HG03108 (cell line): Measurements from ENCODE around the gene SAFB.
"Not testable (repeated sequence)": the region's sequence is repeated elsewhere in the genome, so short reads cannot be mapped to it uniquely, and the experiment has no call there.

Source experiments
- ATAC-seq: cut with Tn5 transposase; IDR thresholded peaks from one replicate; pipeline ENCODE4 v1.9.1; 2021; ENCODE audit warnings: moderate library complexity; ENCODE audit not compliant: unreplicated experiment

The SAFB gene

GRCh38 chr19:5594521-5594950 is 28.3 kb upstream of the SAFB start:
- no peak for ATAC-seq

DNA sequence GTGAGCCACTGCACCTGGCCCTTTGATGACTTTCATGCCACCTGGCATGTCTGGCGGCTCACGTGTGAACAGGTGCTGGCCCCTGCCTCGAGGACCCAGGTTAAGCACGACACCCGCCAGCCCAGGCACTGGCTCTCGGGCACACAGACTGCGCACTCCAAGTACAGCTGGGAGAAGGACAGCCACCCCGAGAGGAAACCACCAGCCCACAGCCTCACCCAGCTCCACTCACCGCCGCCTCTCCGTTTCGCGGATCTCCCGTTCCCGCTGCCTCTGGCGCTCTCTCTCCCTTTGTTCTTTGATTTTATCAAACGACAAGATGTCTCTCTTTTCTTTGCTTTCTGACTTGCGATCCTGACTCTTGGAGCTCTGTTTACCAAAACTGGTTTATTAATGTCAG is 27.8 kb upstream of the SAFB start:
- no peak for ATAC-seq

DNA sequence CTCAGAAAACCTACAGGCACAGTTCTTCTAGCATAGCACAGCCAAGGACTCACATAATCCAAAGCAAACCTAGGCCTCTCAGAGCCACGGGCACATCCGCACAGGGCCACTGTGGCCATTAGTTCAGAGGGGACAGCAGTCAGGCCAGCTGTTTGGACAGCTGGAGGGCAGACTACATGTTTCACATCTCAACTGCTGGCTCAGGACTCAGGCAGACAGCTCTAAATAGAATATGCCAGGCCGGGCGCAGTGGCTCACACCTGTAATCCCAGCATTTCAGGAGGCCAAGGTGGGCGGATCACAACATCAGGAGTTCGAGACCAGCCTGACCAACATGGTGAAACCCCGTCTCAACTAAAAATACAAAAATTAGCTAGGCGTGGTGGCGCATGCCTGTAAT is 27.1 kb upstream of the SAFB start:
- ATAC-seq, result no peak

GRCh38 chr19:5600797-5601196 is 22.1 kb upstream of the SAFB start:
- no peak for ATAC-seq

DNA sequence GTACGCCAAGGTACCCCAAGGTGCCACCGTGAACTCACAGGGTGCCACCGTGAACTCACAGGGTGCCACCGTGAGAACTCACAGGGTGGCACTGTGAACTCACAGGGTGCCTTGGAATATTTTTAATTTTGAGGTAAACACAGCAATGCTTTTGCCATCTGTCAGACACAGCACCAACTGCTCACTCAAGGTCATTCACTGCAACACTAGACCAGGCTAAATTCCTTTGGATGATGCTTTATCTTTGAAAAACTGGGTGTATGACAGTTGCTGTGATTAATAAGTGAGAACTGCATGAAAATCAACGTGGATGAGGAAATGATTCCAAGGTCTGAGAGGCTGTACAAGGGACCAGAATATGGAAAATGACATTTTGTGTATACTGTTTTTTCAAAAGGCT is 19.3 kb upstream of the SAFB start:
- no peak for ATAC-seq

DNA sequence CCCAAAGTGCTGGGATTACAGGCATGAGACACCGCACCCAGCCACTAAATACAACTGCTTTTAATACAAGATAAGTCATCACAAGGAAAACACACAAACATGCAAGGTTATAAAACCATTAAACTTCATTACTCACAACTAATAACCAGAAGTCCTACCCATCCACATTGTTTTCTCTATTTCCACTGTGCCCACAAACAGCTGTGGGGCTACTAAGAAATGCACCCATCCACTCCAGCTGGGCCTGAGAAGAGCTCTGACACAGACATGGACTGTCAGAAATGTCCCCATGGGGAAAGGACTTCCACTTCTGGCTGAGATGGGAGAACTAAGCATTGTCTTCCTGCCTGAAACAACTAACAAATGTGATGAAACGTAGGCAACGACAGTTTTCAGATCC is 17.5 kb upstream of the SAFB start:
- ATAC-seq, result no peak

DNA sequence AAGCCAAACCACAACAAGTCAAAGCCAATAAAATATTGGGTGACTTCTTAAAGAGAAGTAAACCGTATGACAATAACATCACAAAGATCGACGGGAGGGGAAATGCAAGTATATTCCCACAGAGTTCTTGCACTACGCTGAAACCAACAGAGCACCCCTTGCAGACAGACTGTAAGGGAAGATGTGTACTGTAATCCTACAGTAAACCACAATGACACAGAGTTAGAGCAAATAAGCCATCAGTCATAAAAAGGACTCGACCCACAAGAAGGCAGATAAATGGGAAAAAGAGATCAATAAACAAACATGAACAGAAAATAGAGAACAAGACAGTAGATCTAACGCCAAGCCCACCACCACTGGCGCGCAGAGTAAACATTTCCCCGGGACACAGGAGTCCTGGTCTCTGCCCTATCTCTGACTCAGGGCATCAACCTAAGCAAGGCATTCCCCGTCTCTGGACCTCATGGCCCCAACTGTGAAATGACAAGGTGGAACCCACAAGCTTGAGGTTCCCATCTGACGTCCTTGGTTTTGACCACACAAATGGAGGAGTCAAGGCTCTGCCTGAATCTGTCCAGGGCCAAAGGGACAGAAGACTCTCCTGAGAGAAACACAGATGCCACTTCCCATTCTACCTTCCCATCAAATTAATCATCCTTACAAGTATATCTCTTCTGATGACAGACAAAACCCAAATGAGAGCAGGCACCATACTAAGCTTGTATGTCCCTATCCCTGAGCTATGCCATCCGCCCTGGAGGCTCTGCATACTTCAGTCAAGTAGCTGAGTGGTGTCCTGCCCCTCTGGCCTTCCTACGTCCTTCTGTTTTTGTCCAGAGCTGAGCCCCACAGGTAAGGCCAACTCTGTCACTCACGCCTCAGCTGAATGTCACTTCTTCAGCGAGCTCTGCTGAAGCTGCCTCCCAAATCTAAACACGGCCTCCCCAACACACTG is 15.3 kb upstream of the SAFB start:
- no peak for ATAC-seq

DNA sequence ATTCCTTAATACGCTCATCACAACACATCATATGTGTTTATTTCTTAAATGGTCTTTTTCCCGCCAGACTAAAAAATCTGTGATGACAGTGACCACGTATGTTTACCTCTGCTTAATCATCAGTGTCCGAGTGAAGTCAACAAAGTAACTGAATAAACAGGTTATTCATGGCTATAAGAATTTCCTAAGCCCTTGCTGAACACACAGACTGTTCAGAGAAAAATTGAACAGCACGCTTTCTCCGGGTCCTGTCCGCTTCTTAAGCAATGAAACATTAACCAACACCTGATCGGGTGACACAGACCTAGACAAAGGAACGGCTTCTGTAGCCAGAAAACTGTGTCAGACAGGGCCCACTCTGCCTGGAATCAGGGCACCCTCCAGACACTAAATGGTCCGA is 14.6 kb upstream of the SAFB start:
- no peak for ATAC-seq

DNA sequence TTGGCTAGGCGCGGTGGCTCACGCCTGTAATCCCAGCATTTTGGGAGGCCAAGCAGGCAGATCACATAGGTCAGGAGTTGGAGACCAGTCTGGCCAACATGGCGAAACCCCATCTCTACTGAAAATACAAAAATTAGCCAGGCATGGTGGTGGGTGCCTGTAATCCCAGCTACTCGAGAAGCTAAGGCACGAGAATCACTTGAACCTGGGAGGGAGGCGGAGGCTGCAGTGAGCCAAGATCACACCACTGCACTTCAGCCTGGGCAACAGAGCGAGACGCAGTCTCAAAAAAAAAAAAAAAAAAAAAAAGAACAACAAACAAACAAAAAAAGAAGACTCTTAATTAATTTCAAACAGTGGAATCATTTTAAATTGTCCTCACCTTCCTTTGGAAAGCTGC is 14.1 kb upstream of the SAFB start:
- not testable (repeated sequence) for ATAC-seq

GRCh38 chr19:5609881-5610448 is 12.9 kb upstream of the SAFB start:
- no peak for ATAC-seq

- ATAC-seq, result no peak
These were observed 9.7 kb upstream of the SAFB start for GRCh38 chr19:5612891-5613865.

- ATAC-seq, result no peak
These were observed 7.0 kb upstream of the SAFB start for GRCh38 chr19:5615756-5616327.

DNA sequence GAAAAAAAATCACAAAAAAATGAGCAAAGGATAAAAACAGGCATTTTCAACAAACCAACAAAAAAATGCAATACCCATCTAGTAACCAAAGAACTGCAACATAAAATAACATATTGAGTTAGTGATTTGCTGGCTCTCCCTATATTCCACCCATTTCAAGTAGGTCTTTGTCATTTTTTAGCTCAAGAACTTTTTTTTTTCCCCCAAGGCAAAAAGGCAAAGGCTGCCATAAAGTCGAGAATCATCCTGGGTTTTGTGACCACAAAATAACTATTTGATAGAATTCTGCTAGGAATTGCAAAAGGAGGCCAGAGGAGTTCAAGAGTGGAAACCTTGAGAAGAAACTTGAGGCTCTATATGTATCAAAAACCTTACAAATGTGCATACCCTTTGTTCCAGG is 5.8 kb upstream of the SAFB start:
- no peak for ATAC-seq

DNA sequence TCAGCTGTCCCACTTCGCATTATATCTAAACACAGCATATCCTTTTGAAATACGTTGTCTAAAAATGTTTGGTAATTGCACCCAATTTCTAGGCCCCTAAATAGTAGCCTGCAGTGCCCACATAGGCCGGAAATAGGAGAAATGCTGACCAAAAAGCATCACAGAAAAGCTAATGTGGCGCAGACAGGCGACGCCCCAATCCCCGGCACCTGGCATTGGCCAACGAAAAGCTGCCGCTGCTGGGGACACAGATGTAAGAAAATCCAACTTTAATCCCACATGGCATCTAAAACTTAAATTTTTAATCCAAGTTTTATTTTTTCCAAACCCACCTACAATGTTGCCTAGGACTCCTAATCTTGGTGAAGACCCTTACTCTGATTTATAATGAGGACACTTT is 4.3 kb upstream of the SAFB start:
- no peak for ATAC-seq

DNA sequence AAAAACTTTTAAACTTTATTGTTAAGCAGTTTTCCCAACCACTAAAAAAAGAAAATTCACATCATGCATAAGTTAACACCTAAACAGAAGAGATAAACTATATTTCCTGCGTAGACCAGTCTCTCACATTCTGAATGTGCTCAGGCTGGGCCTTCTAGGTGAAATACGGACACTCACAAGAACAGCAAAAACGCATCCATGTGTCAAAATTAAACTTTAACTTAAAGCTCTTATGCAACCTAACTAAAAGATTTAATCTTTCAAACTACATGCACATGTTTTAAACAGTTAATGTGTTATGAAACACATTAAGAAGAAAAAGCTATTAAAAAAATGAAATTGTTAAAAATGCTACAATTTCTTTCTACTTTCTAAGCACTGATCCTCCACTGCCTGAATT is 2.9 kb upstream of the SAFB start:
- no peak for ATAC-seq

GRCh38 chr19:5621311-5621944 is 1.5 kb upstream of the SAFB start:
- no peak for ATAC-seq

GRCh38 chr19:5621945-5622464 is 878 bp upstream of the SAFB start:
- ATAC-seq, result no peak

DNA sequence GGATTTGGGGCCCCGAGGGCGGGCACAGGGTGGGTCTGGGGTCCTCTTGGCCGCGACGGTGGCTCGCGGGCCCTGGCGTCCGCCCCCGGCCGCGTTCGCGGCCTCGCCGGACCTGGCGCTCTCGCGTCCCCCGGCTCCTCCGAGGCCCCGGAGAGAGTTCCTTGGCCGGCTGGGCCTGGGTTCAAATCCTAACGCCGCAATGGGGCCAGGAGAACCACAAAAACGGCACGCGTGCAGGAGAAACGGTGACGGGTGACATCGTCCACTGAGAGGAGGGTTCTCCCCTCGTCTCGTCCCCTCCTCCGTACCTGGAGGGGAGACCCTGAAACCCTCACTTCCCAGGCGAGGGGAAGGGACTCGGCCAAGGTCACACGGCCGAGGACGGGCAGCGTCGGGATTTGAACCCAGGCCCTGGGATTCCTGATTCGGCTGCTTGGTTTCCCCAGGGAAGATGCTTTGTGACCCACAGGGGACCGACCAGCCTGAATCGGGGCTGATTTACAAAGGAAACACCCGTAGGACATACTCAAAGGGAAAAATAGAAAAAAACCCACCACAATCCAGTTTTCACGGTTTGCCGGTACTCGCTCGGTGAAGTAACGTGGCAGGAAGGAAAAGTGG is 624 bp downstream of the SAFB start:
- ATAC-seq, result no peak

DNA sequence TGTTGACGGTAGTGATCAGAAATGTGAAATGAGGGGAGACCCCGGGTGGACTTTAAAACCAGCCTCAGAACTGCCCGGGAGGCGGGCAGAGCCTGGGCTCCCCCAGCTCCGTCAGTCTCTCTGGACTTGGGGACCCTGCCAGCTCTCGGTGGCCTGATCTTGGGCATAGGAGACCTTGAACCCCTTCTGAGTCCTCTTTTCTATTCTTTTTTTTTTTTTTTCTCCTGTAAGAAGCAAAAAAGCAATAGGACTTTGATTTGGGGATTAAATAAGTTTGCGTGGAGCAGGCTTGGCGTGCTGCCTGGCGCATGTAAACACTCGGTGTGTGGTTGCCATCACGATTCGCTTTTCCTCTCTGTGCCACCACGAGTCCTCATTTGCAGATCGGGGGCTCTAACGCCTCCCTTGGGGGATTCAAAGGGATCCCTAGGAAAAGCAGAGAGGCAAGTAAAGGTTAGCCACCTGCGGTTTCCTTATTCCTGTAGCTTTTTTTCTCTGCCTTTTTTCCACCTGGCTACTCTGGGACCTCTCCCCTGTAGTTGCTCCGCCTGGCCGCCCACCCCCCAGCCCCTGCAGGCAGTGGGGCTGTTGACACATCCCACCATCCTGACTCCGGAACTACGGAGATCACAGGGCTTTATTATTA is 1.3 kb downstream of the SAFB start:
- ATAC-seq, result no peak
